OCI-LY7 (cell line): ENCODE measurements around the gene SEC31A. TPM values are rescaled to one million over a fixed set of nuclear protein-coding genes. Genes with fewer than 3 reads are reported as not detected.

Experiments used
- BruUV-seq: library from RNA; stranded (reverse); fragments of 400-500 nt; replicated peaks from 2 replicates; lab custom pipeline; 2021; lab: Mats Ljungman, UMichigan
- CTCF ChIA-PET: fragments of 300-600 bp; sonication (Branson Sonifier 250); formaldehyde crosslinking; loops from one replicate; lab custom pipeline; 2022; ENCODE audit warnings: antibody characterized with exemption; ENCODE audit not compliant: unreplicated experiment; lab: Charles Lee
- POLR2A ChIA-PET: fragments of 300-600 bp; sonication (Branson Sonifier 250); formaldehyde crosslinking; loops from one replicate; lab custom pipeline; 2022; ENCODE audit warnings: antibody characterized with exemption; lab: Charles Lee
- DNase-seq: peaks from one replicate; pipeline ENCODE4 v3.0.0-alpha.2; 2015; ENCODE audit warnings: low spot score
- H2AFZ ChIP-seq: fragments of 200-600 bp; sonication (generic), shearing (Covaris generic); 2 replicates; pipeline ENCODE4 v1.6.1; 2014; ENCODE audit warnings: mild to moderate bottlenecking, antibody characterized with exemption, low read length, moderate library complexity
- H3K27ac ChIP-seq: fragments of 200-600 bp; sonication (generic); 2 replicates; pipeline ENCODE4 v1.5.1; 2014; ENCODE audit warnings: mixed run types, low read depth, mild to moderate bottlenecking, moderate library complexity, low read length, inconsistent platforms; ENCODE audit not compliant: poor library complexity, severe bottlenecking
- H3K36me3 ChIP-seq: fragments of 200-600 bp; sonication (generic); 2 replicates; pipeline ENCODE4 v1.6.1; 2014; ENCODE audit warnings: mild to moderate bottlenecking, antibody characterized with exemption, low read length, moderate library complexity, mixed read lengths; ENCODE audit not compliant: insufficient read depth
- H3K4me1 ChIP-seq: fragments of 200-600 bp; sonication (generic); 2 replicates; pipeline ENCODE4 v1.5.1; 2014; ENCODE audit warnings: mild to moderate bottlenecking, low read length; ENCODE audit not compliant: insufficient read depth, poor library complexity, severe bottlenecking
- H3K4me2 ChIP-seq: fragments of 200-600 bp; sonication (generic); 2 replicates; pipeline ENCODE4 v1.6.1; 2014; ENCODE audit warnings: mild to moderate bottlenecking, low read length
- H3K4me3 ChIP-seq: fragments of 200-600 bp; sonication (generic); 2 replicates; pipeline ENCODE4 v1.5.1; 2014; ENCODE audit warnings: mild to moderate bottlenecking, low read depth, low read length; ENCODE audit not compliant: poor library complexity, severe bottlenecking
- H3K79me2 ChIP-seq: fragments of 200-600 bp; sonication (generic); 2 replicates; pipeline ENCODE4 v1.6.1; 2016; ENCODE audit warnings: low read depth, mild to moderate bottlenecking, low read length, moderate library complexity, mixed read lengths; ENCODE audit not compliant: insufficient read depth
- H3K9me2 ChIP-seq: fragments of 200-600 bp; sonication (generic); 2 replicates; pipeline ENCODE4 v1.6.1; 2016; ENCODE audit warnings: mild to moderate bottlenecking, low read length, mixed read lengths; ENCODE audit not compliant: insufficient read depth
- H3K9me3 ChIP-seq: fragments of 200-600 bp; sonication (generic); 2 replicates; pipeline ENCODE4 v1.6.1; 2014; ENCODE audit warnings: mild to moderate bottlenecking, mixed run types, low read length, mixed read lengths
- H4K20me1 ChIP-seq: fragments of 200-600 bp; sonication (generic); 2 replicates; pipeline ENCODE4 v1.6.1; 2014; ENCODE audit warnings: mild to moderate bottlenecking, antibody characterized with exemption, low read length, moderate library complexity, mixed read lengths; ENCODE audit not compliant: insufficient read depth
- CTCF ChIP-seq: fragments of 200-600 bp; sonication (generic); conservative IDR thresholded peaks from 2 replicates; pipeline ENCODE4 v1.5.1; 2014; ENCODE audit warnings: mild to moderate bottlenecking, antibody characterized with exemption, low read length, moderate library complexity, mixed read lengths
- EZH2phosphoT487 ChIP-seq: fragments of 200-600 bp; sonication (generic); IDR thresholded peaks from 2 replicates; pipeline ENCODE4 v1.6.1; 2018; ENCODE audit warnings: low read depth, borderline replicate concordance, mild to moderate bottlenecking, mixed run types, antibody characterized with exemption, low read length, moderate library complexity, mixed read lengths
- intact Hi-C: fragments of 100-400 bp; cut with micrococcal nuclease; formaldehyde crosslinking; loops from one replicate; pipeline ENCODE4 v1.10.0; 2022; ENCODE audit not compliant: unreplicated experiment
- total RNA-seq, 2 experiments: library from RNA; depleted of rRNA in 1 of 2; stranded (reverse); fragments of >200 nt in 1 of 2; shearing (Covaris generic) in 1 of 2; gene quantifications; 2 replicates each; pipeline ENCODE4 v1.2.3, GENCODE V29; 2014 to 2022

Gene SEC31A
- total RNA-seq, 2 experiments from 2014 or later, result 93.4 to 135 TPM

- BruUV-seq, result no TSS peak
- Histone ChIP-seq H3K9me3 (no peaks in the 10 kb centered on the region), H2AFZ (no peak overlapping the region), H3K4me1 (no peaks in the 10 kb centered on the region), H3K9me2 (no peaks in the 10 kb centered on the region), H3K79me2 (no peaks in the 10 kb centered on the region), H3K4me3 (no peak overlapping the region), H3K36me3 (no peaks in the 10 kb centered on the region), H3K4me2 (no peak overlapping the region), H4K20me1 (no peaks in the 10 kb centered on the region), H3K27ac (no peak overlapping the region)
- no peak for DNase-seq
- intact Hi-C loops, result no loop called here
- ChIA-PET CTCF (interaction anchor here (1.0 kb wide), 1 partner anchor 15 kb away, joined by 4 read pairs; no protein-coding TSS in a partner anchor), POLR2A (interaction anchor here (0.6 to 2.0 kb wide), 5 partner anchors 8 to 19 kb away, joined by 3 to 7 read pairs (median 3); no protein-coding TSS in a partner anchor)
- no peak for TF ChIP-seq EZH2phosphoT487
- TF ChIP-seq CTCF, result no peak
Observed at GRCh38 chr4:82784681-82785610, 106.0 kb downstream of the SEC31A start.

GRCh38 chr4:82782626-82783345 is 108.2 kb downstream of the SEC31A start:
- CTCF ChIA-PET, result no interaction called here
- no peak overlapping the region for H3K27ac ChIP-seq
- H3K36me3 ChIP-seq, result no peaks in the 10 kb centered on the region
- no peak overlapping the region for H3K4me2 ChIP-seq
- no peaks in the 10 kb centered on the region for H3K4me1 ChIP-seq
- TF ChIP-seq EZH2phosphoT487 (no peak), CTCF (no peak)
- no peaks in the 10 kb centered on the region for H3K79me2 ChIP-seq
- no TSS peak for BruUV-seq
- no peaks in the 10 kb centered on the region for H4K20me1 ChIP-seq
- no peaks in the 10 kb centered on the region for H3K9me2 ChIP-seq
- POLR2A ChIA-PET, result no interaction called here
- intact Hi-C loops, result no loop called here
- H3K9me3 ChIP-seq, result no peaks in the 10 kb centered on the region
- H2AFZ ChIP-seq, result no peak overlapping the region
- DNase-seq, result no peak
- H3K4me3 ChIP-seq, result no peak overlapping the region
